HepG2 (cell line): ENCODE results near the gene SORL1-AS1.

Experiments used
- CSRNP2 ChIP-seq: sonication (generic); formaldehyde crosslinking; conservative IDR thresholded peaks from 2 replicates; pipeline ENCODE4 v1.8.0; 2022; ENCODE audit warnings: low read depth, missing genetic modification reagents
- DNMT1 ChIP-seq: sonication (generic); formaldehyde crosslinking; IDR thresholded peaks from 2 replicates; pipeline ENCODE4 v1.5.1; 2020; ENCODE audit warnings: mild to moderate bottlenecking, missing genetic modification reagents
- ERF ChIP-seq: IDR thresholded peaks from 2 replicates; pipeline ENCODE4 v1.6.1; 2018; ENCODE audit warnings: missing biosample characterization, missing genetic modification reagents
- GZF1 ChIP-seq: sonication (generic); formaldehyde crosslinking; IDR thresholded peaks from 2 replicates; pipeline ENCODE4 v1.5.1; 2020; ENCODE audit warnings: mild to moderate bottlenecking, missing genetic modification reagents
- KLF11 ChIP-seq: IDR thresholded peaks from 2 replicates; pipeline ENCODE4 v1.6.1; 2016; ENCODE audit warnings: missing compliant biosample characterization
- NPAS2 ChIP-seq: sonication (generic); formaldehyde crosslinking; IDR thresholded peaks from 2 replicates; pipeline ENCODE4 v1.8.0; 2022; ENCODE audit warnings: mild to moderate bottlenecking, missing genetic modification reagents, borderline replicate concordance
- RAD51 ChIP-seq: fragments of 450-650 bp; IDR thresholded peaks from 2 replicates; pipeline ENCODE4 v1.6.1; 2016; ENCODE audit warnings: borderline replicate concordance
- SPEN ChIP-seq: sonication (generic); formaldehyde crosslinking; IDR thresholded peaks from 2 replicates; pipeline ENCODE4 v1.5.1; 2020; ENCODE audit warnings: low read depth, mild to moderate bottlenecking, missing genetic modification reagents
- ZBTB1 ChIP-seq: sonication (generic); formaldehyde crosslinking; IDR thresholded peaks from 2 replicates; pipeline ENCODE4 v1.4.0; 2020; ENCODE audit warnings: missing genetic modification reagents, borderline replicate concordance
- ZBTB43 ChIP-seq: sonication (generic); formaldehyde crosslinking; conservative IDR thresholded peaks from 2 replicates; pipeline ENCODE4 v1.4.0; 2020; ENCODE audit warnings: missing genetic modification reagents
- ZEB1 ChIP-seq: IDR thresholded peaks from 2 replicates; pipeline ENCODE4 v1.6.1; 2012; ENCODE audit warnings: mild to moderate bottlenecking, low read depth, inconsistent platforms; ENCODE audit not compliant: insufficient replicate concordance
- ZNF879 ChIP-seq: sonication (generic); formaldehyde crosslinking; IDR thresholded peaks from 2 replicates; pipeline ENCODE4 v1.8.1; 2023; ENCODE audit warnings: missing genetic modification reagents
- TF ChIP-seq, protein P1 (sequence below): sonication (generic); formaldehyde crosslinking; IDR thresholded peaks from 2 replicates; pipeline ENCODE4 v1.4.0; 2020; ENCODE audit warnings: missing genetic modification reagents, mild to moderate bottlenecking, borderline replicate concordance
- TF ChIP-seq, protein P2 (sequence below): sonication (generic); formaldehyde crosslinking; IDR thresholded peaks from 2 replicates; pipeline ENCODE4 v1.5.1; 2020; ENCODE audit warnings: missing genetic modification reagents, mild to moderate bottlenecking, borderline replicate concordance
- TF ChIP-seq, protein P3 (sequence below): sonication (generic); formaldehyde crosslinking; IDR thresholded peaks from 2 replicates; pipeline ENCODE4 v1.4.0; 2020; ENCODE audit warnings: mild to moderate bottlenecking, low read depth, missing genetic modification reagents
- TF ChIP-seq, protein P4 (sequence below): sonication (generic); formaldehyde crosslinking; IDR thresholded peaks from 2 replicates; pipeline ENCODE4 v1.8.0; 2022; ENCODE audit warnings: mild to moderate bottlenecking, missing genetic modification reagents

SORL1-AS1 gene

GRCh38 chr11:121451986-121452608, 670 bp downstream of the SORL1-AS1 start, which contains the start of gene SORL1 (continued):
- TF ChIP-seq CSRNP2 (CRISPR knock-in tag) = no peak
- TF ChIP-seq NPAS2 (CRISPR knock-in tag) = no peak
- TF ChIP-seq, protein P1, sequence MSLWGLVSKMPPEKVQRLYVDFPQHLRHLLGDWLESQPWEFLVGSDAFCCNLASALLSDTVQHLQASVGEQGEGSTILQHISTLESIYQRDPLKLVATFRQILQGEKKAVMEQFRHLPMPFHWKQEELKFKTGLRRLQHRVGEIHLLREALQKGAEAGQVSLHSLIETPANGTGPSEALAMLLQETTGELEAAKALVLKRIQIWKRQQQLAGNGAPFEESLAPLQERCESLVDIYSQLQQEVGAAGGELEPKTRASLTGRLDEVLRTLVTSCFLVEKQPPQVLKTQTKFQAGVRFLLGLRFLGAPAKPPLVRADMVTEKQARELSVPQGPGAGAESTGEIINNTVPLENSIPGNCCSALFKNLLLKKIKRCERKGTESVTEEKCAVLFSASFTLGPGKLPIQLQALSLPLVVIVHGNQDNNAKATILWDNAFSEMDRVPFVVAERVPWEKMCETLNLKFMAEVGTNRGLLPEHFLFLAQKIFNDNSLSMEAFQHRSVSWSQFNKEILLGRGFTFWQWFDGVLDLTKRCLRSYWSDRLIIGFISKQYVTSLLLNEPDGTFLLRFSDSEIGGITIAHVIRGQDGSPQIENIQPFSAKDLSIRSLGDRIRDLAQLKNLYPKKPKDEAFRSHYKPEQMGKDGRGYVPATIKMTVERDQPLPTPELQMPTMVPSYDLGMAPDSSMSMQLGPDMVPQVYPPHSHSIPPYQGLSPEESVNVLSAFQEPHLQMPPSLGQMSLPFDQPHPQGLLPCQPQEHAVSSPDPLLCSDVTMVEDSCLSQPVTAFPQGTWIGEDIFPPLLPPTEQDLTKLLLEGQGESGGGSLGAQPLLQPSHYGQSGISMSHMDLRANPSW (CRISPR knock-in tag) = no peak
- TF ChIP-seq ERF (CRISPR knock-in tag) = 0 out of 2 replicates have a peak, but pooled peaks have one; percentile 18
- TF ChIP-seq DNMT1 = 0 out of 2 replicates have a peak, but pooled peaks have one; percentile 42
- TF ChIP-seq, protein P2, sequence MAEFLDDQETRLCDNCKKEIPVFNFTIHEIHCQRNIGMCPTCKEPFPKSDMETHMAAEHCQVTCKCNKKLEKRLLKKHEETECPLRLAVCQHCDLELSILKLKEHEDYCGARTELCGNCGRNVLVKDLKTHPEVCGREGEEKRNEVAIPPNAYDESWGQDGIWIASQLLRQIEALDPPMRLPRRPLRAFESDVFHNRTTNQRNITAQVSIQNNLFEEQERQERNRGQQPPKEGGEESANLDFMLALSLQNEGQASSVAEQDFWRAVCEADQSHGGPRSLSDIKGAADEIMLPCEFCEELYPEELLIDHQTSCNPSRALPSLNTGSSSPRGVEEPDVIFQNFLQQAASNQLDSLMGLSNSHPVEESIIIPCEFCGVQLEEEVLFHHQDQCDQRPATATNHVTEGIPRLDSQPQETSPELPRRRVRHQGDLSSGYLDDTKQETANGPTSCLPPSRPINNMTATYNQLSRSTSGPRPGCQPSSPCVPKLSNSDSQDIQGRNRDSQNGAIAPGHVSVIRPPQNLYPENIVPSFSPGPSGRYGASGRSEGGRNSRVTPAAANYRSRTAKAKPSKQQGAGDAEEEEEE (CRISPR knock-in tag) = no peak
- 0 out of 2 replicates have a peak, but pooled peaks have one; percentile 70 for TF ChIP-seq GZF1 (CRISPR knock-in tag)
- TF ChIP-seq ZEB1 = no peak
- TF ChIP-seq SPEN (CRISPR knock-in tag) = peak; percentile 37; the same call in 1 of the 2 replicates
- TF ChIP-seq ZBTB43 (CRISPR knock-in tag) = peak; percentile 42; the same call in 1 of the 2 replicates
- no peak; the same call in 1 of the 2 replicates for TF ChIP-seq KLF11
- TF ChIP-seq, protein P3, sequence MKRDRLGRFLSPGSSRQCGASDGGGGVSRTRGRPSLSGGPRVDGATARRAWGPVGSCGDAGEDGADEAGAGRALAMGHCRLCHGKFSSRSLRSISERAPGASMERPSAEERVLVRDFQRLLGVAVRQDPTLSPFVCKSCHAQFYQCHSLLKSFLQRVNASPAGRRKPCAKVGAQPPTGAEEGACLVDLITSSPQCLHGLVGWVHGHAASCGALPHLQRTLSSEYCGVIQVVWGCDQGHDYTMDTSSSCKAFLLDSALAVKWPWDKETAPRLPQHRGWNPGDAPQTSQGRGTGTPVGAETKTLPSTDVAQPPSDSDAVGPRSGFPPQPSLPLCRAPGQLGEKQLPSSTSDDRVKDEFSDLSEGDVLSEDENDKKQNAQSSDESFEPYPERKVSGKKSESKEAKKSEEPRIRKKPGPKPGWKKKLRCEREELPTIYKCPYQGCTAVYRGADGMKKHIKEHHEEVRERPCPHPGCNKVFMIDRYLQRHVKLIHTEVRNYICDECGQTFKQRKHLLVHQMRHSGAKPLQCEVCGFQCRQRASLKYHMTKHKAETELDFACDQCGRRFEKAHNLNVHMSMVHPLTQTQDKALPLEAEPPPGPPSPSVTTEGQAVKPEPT (CRISPR knock-in tag) = no peak
- TF ChIP-seq, protein P4, sequence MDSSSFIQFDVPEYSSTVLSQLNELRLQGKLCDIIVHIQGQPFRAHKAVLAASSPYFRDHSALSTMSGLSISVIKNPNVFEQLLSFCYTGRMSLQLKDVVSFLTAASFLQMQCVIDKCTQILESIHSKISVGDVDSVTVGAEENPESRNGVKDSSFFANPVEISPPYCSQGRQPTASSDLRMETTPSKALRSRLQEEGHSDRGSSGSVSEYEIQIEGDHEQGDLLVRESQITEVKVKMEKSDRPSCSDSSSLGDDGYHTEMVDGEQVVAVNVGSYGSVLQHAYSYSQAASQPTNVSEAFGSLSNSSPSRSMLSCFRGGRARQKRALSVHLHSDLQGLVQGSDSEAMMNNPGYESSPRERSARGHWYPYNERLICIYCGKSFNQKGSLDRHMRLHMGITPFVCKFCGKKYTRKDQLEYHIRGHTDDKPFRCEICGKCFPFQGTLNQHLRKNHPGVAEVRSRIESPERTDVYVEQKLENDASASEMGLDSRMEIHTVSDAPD = no peak
- TF ChIP-seq RAD51 = no peak
- no peak for TF ChIP-seq ZBTB1
- TF ChIP-seq ZNF879 = no peak
